HEK293T (cell line): ENCODE measurements around the gene ZYG11B.

ENCODE experiments used
- ARNT ChIP-seq: fragments of 450-650 bp; IDR thresholded peaks from 2 replicates; pipeline ENCODE4 v1.6.1; 2017; ENCODE audit warnings: mild to moderate bottlenecking
- BHLHE40 ChIP-seq: fragments of 450-650 bp; IDR thresholded peaks from 2 replicates; pipeline ENCODE4 v1.6.1; 2016; ENCODE audit warnings: mild to moderate bottlenecking, moderate library complexity, borderline replicate concordance
- CTBP1 ChIP-seq: fragments of 450-650 bp; IDR thresholded peaks from 2 replicates; pipeline ENCODE4 v1.6.1; 2016; ENCODE audit warnings: borderline replicate concordance
- NFRKB ChIP-seq: fragments of 450-650 bp; IDR thresholded peaks from 2 replicates; pipeline ENCODE4 v1.6.1; 2016; ENCODE audit warnings: mild to moderate bottlenecking, moderate library complexity
- SP1 ChIP-seq: fragments of 450-650 bp; IDR thresholded peaks from 2 replicates; pipeline ENCODE4 v1.6.1; 2017

- TF ChIP-seq BHLHE40 (no peak), NFRKB (no peak), ARNT (no peak), SP1 (no peak), CTBP1 (no peak)
Measured at GRCh38 chr1:52756020-52756419, 29.8 kb downstream of the ZYG11B start.
